ENCODE measurements around the gene ENTPD2. TPM values are rescaled to one million over a fixed set of nuclear protein-coding genes. Genes with fewer than 3 reads are reported as not detected.

Gene ENTPD2
- total and polyA plus RNA-seq, 2 donors (not counting 1 experiment from before 2014, with no cell fraction given) = not detected

- Histone ChIP-seq H3K4me3 (ENCODE audit: control extremely low read depth in 1 of 5, extremely low read depth in 1 of 5, insufficient read depth in 1 of 5, low read depth in 2 of 5, low read length in 4 of 5) (no peak overlapping the region), H3K9me3 (ENCODE audit: control extremely low read depth in 1 of 3, control insufficient read depth in 2 of 3, insufficient read depth in 1 of 3, low read length in 2 of 3) (peaks cover 0 to 7% (median 0%) of the 10 kb centered on the region in 3 donors), H3K27ac (ENCODE audit: low read length in 2 of 2) (no peak overlapping the region), H2AFZ (ENCODE audit: insufficient read depth, low read depth, low read length, poor library complexity, severe bottlenecking) (no peak overlapping the region), H3K36me3 (replicated peaks in 1 of 2; ENCODE audit: control extremely low read depth in 1 of 2, control insufficient read depth in 1 of 2, extremely low read depth in 1 of 2, insufficient read depth in 2 of 2, low read length in 1 of 2) (no peaks in the 10 kb centered on the region), H3K4me1 (ENCODE audit: control insufficient read depth in 2 of 2, insufficient read depth in 2 of 2, low read length in 2 of 2) (peaks cover 10 to 24% of the 10 kb centered on the region in 2 donors), H4K20me1 (ENCODE audit: control insufficient read depth, insufficient read depth, low read length, poor library complexity, severe bottlenecking) (peaks cover 8% of the 10 kb centered on the region), H3K79me2 (ENCODE audit: control insufficient read depth, insufficient read depth, low read length) (no peaks in the 10 kb centered on the region), H3K9ac (ENCODE audit: low read length) (no peak overlapping the region), H3K27me3 (replicated peaks in 1 of 4; ENCODE audit: control extremely low read depth in 1 of 4, control insufficient read depth in 3 of 4, insufficient read depth in 4 of 4, low read length in 3 of 4) (peaks cover 0 to 15% (median 1%) of the 10 kb centered on the region in 4 experiments), H3K4me2 (replicated peaks; ENCODE audit: low read depth, low read length, poor library complexity, severe bottlenecking) (no peak overlapping the region)
- 94% methylated on average over 23 of the region's 23 CpGs for WGBS (ENCODE audit: insufficient coverage)
- Mint-ChIP-seq H3K4me1 (peaks cover 9% of the 10 kb centered on the region), H3K9me3 (ENCODE audit: insufficient read depth) (no peaks in the 10 kb centered on the region), H3K27ac (no peak overlapping the region), H3K4me3 (no peak overlapping the region), H3K27me3 (peaks cover 6% of the 10 kb centered on the region)
- intact Hi-C loops (cut with micrococcal nuclease) = no loop called here
- TF ChIP-seq CTCF (IDR thresholded peaks at IDR 0.05) (no peak), EZH2 (IDR thresholded peaks at IDR 0.05; ENCODE audit: borderline replicate concordance, insufficient read depth, low read depth, low read length, poor library complexity, severe bottlenecking) (no peak)
- DNase-seq = no peak
- ATAC-seq (ENCODE audit: low read depth) = no peak
- ChIA-PET CTCF (interaction anchor here (0.8 to 6.2 kb wide), 8 partner anchors 9 to 171 kb away, joined by 3 to 61 read pairs (median 6); partner anchors contain the start of gene NPDC1), POLR2A (no interaction called here)
Measured at GRCh38 chr9:137065336-137065967, 11.6 kb upstream of the ENTPD2 start.

- intact Hi-C loops (cut with micrococcal nuclease) = no loop called here
- ChIA-PET POLR2A (no interaction called here), CTCF (interaction anchor here (1.0 to 6.2 kb wide), 11 partner anchors 18 to 287 kb away, joined by 3 to 61 read pairs (median 7); partner anchors contain the start of genes NPDC1, RNF224 and TUBB4B)
- peaks cover 8% of the 10 kb centered on the region for H3K4me1 Mint-ChIP-seq
- peaks cover 6% of the 10 kb centered on the region for H3K27me3 Mint-ChIP-seq
- Histone ChIP-seq H3K4me2 (replicated peaks; ENCODE audit: low read depth, low read length, poor library complexity, severe bottlenecking) (no peak overlapping the region), H3K4me3 (ENCODE audit: control extremely low read depth in 1 of 5, extremely low read depth in 1 of 5, insufficient read depth in 1 of 5, low read depth in 2 of 5, low read length in 4 of 5) (no peak overlapping the region), H3K9ac (ENCODE audit: low read length) (no peak overlapping the region), H3K27me3 (replicated peaks in 1 of 4; ENCODE audit: control extremely low read depth in 1 of 4, control insufficient read depth in 3 of 4, insufficient read depth in 4 of 4, low read length in 3 of 4) (peaks cover 0 to 15% (median 1%) of the 10 kb centered on the region in 4 experiments), H3K9me3 (ENCODE audit: control extremely low read depth in 1 of 3, control insufficient read depth in 2 of 3, insufficient read depth in 1 of 3, low read length in 2 of 3) (peaks cover 0 to 7% (median 0%) of the 10 kb centered on the region in 3 donors), H2AFZ (ENCODE audit: insufficient read depth, low read depth, low read length, poor library complexity, severe bottlenecking) (no peak overlapping the region), H3K4me1 (ENCODE audit: control insufficient read depth in 2 of 2, insufficient read depth in 2 of 2, low read length in 2 of 2) (peaks cover 10 to 24% of the 10 kb centered on the region in 2 donors), H4K20me1 (ENCODE audit: control insufficient read depth, insufficient read depth, low read length, poor library complexity, severe bottlenecking) (peaks cover 8% of the 10 kb centered on the region), H3K27ac (ENCODE audit: low read length in 2 of 2) (no peak overlapping the region), H3K79me2 (ENCODE audit: control insufficient read depth, insufficient read depth, low read length) (no peaks in the 10 kb centered on the region), H3K36me3 (replicated peaks in 1 of 2; ENCODE audit: control extremely low read depth in 1 of 2, control insufficient read depth in 1 of 2, extremely low read depth in 1 of 2, insufficient read depth in 2 of 2, low read length in 1 of 2) (no peaks in the 10 kb centered on the region)
- no peak overlapping the region for H3K4me3 Mint-ChIP-seq
- WGBS (ENCODE audit: insufficient coverage) = 97% methylated on average over 12 of the region's 12 CpGs
- no peak overlapping the region for H3K27ac Mint-ChIP-seq
- no peaks in the 10 kb centered on the region for H3K9me3 Mint-ChIP-seq (ENCODE audit: insufficient read depth)
- no peak for DNase-seq
- ATAC-seq (ENCODE audit: low read depth) = no peak
- no peak for TF ChIP-seq CTCF (IDR thresholded peaks at IDR 0.05)
- no peak for TF ChIP-seq EZH2 (IDR thresholded peaks at IDR 0.05; ENCODE audit: borderline replicate concordance, insufficient read depth, low read depth, low read length, poor library complexity, severe bottlenecking)
Measured at GRCh38 chr9:137064880-137065164, 11.0 kb upstream of the ENTPD2 start.
